CD4-positive, alpha-beta T cell treated with Interleukin-12 subunit alpha and Interleukin-12 subunit beta, for 1 hour (primary cell): ENCODE measurements around the gene TAP1.
"Not testable (repeated sequence)": the region's sequence is repeated elsewhere in the genome, so short reads cannot be mapped to it uniquely, and the experiment has no call there.

Source experiments
- DNase-seq: peaks from one replicate; pipeline ENCODE4 v3.0.0-alpha.2; 2020

Gene TAP1, protein sequence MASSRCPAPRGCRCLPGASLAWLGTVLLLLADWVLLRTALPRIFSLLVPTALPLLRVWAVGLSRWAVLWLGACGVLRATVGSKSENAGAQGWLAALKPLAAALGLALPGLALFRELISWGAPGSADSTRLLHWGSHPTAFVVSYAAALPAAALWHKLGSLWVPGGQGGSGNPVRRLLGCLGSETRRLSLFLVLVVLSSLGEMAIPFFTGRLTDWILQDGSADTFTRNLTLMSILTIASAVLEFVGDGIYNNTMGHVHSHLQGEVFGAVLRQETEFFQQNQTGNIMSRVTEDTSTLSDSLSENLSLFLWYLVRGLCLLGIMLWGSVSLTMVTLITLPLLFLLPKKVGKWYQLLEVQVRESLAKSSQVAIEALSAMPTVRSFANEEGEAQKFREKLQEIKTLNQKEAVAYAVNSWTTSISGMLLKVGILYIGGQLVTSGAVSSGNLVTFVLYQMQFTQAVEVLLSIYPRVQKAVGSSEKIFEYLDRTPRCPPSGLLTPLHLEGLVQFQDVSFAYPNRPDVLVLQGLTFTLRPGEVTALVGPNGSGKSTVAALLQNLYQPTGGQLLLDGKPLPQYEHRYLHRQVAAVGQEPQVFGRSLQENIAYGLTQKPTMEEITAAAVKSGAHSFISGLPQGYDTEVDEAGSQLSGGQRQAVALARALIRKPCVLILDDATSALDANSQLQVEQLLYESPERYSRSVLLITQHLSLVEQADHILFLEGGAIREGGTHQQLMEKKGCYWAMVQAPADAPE

GRCh38 chr6:32853541-32854375 is at the start of gene TAP1, which contains the start of gene PSMB9:
TSS of gene TAP1 (minus strand) at chr6:32853704. CDS start at chr6:32853636, 68 bp downstream.
TSS of gene PSMB9 (plus strand) at chr6:32854192. CDS start at chr6:32854230, 38 bp downstream.
- DNase-seq: peak; percentile 96

GRCh38 chr6:32895006-32895345 is 41.5 kb upstream of the TAP1 start:
- no peak for DNase-seq

GRCh38 chr6:32894085-32895005 is 40.8 kb upstream of the TAP1 start:
- DNase-seq: peak; percentile 95

DNA sequence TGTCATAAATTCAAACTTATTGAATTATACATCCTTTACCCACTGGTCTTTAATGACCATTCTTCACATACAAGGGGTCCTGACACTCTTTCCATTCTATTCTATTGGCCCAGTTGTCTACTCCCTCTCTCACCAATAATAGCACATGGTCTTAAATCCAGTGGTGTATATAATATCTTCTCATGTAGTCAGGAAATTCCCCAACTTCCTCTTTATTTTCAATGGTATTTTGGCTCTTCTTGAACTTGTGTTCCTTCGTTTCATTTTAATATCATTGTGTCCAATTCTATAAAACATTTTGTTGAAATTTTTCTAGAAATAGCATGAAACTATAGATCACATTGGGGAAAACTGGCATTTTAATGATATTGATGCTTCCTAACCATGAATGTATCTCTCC is 37.3 kb upstream of the TAP1 start:
- DNase-seq: no peak

- DNase-seq: no peak
Observed at GRCh38 chr6:32889533-32889932, 36.0 kb upstream of the TAP1 start.

- no peak for DNase-seq
Observed at GRCh38 chr6:32888576-32888975, 35.1 kb upstream of the TAP1 start.

DNA sequence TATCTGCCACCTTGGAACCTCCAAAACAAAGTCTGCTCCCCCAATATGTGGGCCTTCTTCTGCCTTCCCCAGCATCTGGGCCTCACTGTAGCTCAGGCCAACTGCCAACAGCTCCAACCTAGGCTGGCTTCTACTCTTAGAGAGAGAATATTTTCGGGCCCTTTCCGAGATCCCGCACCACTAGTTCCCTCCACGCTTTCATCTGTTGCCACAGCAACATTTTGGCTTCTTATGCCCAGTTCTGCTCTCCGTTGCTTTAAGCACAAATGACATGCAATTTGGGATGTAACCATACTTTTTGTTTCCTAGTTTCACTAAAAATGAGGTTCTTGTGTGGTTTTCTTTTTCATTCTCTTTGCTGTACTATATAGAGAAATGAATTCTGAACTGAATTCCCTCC is 34.1 kb upstream of the TAP1 start:
- DNase-seq: no peak

DNA sequence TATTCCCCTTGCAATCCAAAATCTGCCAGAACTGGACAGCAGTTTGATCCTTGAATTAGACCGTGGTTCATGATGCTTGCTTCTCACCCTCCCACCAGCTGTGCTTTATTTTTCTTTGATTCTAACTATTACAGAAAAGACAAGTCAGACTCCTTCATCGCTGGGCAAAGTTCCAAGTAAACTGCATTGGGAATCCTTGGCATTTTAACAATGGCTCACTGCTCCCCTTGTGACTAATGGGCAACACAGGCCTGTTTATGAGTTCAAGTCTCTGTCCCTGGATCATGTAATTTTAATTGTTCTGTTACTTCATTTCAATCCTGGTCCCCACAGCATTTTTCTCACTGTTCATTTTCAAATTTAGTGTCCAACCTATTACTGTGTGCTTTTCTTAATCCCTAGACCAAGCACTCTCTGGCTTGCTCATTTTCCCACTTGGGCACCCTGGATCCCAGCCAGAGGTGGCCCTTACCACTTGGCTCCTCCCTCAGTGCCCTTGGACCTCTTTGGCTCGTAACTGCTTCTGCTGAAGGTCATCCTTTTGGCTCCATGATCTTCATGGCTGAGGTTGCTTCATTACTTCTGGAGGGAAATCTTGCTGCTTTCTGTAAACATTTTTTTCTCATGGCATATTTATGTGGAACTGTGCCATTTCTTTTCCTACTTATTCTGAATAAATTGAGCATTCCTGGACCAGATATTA is 33.3 kb upstream of the TAP1 start:
- no peak for DNase-seq

GRCh38 chr6:32885698-32886286 is 32.3 kb upstream of the TAP1 start:
- DNase-seq: peak; percentile 81

DNA sequence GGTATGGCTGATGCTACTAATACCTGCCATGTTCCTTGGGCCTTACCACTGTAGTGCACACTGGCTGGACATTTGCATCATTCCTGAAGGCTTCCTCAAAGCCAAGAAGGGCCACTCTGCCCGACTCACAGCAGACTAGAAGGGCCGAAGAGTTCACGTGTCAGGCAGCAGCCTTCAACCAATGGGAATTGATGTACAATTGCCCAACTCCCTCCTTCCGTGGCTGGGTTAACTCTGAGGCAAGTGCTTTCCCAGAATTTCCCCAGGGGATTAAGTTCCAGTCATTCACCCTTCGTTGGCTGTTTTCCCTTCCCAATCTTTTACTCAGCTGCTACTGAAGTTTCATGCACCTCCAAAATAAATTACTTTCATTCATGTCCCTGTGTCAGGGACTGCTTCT is 30.3 kb upstream of the TAP1 start:
- no peak for DNase-seq

GRCh38 chr6:32882879-32883250 is 29.4 kb upstream of the TAP1 start:
- DNase-seq: no peak

DNA sequence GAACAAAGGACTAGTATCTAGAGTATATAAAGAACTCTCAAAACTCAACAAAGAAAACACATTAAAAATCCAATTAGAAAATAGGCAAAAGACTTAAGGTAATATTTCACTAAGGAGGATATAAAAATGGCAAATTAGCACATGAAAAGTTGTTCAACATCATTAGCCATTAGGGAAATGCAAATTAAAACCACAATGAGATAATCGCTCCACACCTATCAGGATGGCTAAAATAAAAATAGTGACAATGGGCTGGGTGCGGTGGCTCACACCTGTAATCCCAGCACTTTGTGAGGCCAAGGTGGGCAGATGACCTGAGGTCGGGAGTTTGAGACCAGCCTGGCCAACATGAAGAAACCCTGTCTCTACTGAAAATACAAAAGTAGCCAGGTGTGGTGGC is 27.5 kb upstream of the TAP1 start:
- not testable (repeated sequence) for DNase-seq

DNA sequence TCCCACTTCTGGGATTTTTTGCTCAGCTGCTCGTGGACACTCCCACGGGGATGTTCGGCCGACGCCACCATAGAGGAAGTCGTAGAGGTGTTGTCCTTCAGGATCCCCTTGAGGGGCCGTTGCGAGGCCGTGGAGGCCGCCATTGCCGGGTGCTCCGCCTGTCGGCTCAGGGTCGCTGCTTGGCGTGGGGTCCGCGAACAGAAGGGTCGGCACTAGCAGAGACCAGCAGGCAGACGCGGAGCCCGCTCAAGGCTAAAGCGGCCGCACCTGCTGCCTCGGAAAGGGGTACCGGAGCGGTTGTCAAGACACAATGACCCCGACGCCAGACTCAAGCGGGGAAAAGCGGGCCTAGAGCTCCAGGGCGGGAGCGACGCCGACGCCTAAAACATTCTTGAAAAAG is 26.2 kb upstream of the TAP1 start:
- DNase-seq: no peak

DNA sequence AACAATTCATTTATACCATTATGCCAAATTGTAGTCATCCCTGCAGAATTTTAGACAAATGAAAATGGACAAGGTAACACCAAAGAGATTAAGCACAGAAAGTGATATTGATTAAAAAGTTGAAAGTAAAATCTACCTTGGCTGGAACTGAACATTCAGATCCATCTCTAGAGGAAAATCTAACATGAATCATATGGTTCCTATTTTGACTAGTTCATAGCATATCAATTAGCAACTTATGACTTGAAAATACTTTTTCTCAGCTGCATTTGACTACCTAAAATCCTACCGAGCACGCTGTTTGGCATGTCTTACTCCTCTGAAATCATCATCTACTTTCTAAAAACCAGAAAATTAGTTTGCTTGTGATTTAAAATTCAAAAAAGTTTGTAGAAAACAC is 23.1 kb upstream of the TAP1 start:
- no peak for DNase-seq

DNA sequence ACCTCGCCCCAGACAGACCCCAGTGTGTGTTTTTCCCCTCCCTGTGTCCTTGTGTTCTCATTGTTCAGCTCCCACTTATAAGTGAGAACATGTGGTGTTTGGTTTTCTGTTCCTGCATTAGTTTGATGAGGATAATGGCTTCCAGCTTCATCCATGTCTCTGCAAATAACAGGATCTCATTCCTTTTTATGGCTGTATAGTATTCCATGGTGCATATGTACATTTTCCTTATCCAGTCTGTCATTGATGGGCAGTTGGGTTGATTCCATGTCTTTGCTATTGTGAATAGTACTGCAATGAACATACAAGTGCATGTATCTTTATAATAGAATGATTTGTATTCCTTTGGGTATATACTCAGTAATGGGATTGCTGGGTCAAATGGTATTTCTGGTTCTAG is 20.4 kb upstream of the TAP1 start:
- DNase-seq: not testable (repeated sequence)

DNA sequence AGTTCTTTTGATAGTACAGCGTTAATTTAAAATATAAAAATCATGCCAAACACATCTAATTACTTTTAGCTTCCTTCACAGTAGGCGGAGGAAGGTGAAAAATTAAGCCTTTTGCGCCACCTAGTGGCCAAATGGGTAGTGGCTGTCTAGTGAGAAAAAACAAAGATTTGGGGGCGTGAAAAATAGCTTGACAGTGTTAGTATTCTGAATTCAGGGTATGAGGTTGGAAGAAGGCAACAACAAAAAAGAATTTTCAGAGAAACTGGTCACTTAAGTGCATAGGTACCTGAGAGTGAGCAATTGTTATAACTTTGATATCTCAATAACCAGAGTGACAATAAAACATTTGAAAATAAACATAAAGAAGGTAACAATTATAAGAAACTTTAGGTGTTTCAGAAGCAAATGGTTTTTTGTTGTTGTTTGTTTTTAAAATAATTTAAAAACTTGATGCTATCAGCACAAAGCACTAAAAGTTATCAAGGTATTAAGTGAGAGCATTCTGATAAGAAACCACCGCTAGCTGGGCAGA is 14.8 kb upstream of the TAP1 start:
- DNase-seq: peak; percentile 89

GRCh38 chr6:32867554-32868256 is 14.2 kb upstream of the TAP1 start:
- no peak for DNase-seq

- DNase-seq: peak; percentile 38
Observed at GRCh38 chr6:32867022-32867477, 13.5 kb upstream of the TAP1 start.

GRCh38 chr6:32865724-32866443 is 12.4 kb upstream of the TAP1 start:
- no peak for DNase-seq
